Smooth muscle cell (in vitro differentiated cells): Measurements from ENCODE around the gene CAMTA1. TPM values are rescaled to one million over a fixed set of nuclear protein-coding genes. Genes with fewer than 3 reads are reported as not detected.

Experiments used
- DNase-seq: peaks from one replicate; lab custom pipeline; 2025; ENCODE audit not compliant: unreplicated experiment; lab: John Stamatoyannopoulos, UW
- H2AFZ ChIP-seq: fragments of 200-600 bp; sonication (generic); 2 replicates; pipeline ENCODE4 v1.6.0; 2016; ENCODE audit warnings: antibody characterized with exemption, low read depth, mild to moderate bottlenecking
- H3F3A ChIP-seq: fragments of 200-600 bp; sonication (generic); 2 replicates; pipeline ENCODE4 v1.6.0; 2017; ENCODE audit warnings: antibody characterized with exemption, low read depth
- H3K27ac ChIP-seq: fragments of 200-600 bp; sonication (generic); 2 replicates; pipeline ENCODE4 v1.5.1; 2016; ENCODE audit warnings: low read depth, mild to moderate bottlenecking
- H3K27me3 ChIP-seq: fragments of 200-600 bp; sonication (generic); 2 replicates; pipeline ENCODE4 v1.6.1; 2016; ENCODE audit warnings: low read depth, mild to moderate bottlenecking
- H3K36me3 ChIP-seq: fragments of 200-600 bp; sonication (generic); 2 replicates; pipeline ENCODE4 v1.5.1; 2016; ENCODE audit warnings: low read depth
- H3K4me1 ChIP-seq: fragments of 200-600 bp; sonication (generic); 2 replicates; pipeline ENCODE4 v1.5.1; 2016; ENCODE audit warnings: low read depth
- H3K4me2 ChIP-seq: fragments of 200-600 bp; sonication (generic); 2 replicates; pipeline ENCODE4 v1.6.0; 2016; ENCODE audit warnings: mild to moderate bottlenecking
- H3K4me3 ChIP-seq: fragments of 200-600 bp; sonication (generic); 2 replicates; pipeline ENCODE4 v1.5.1; 2016; ENCODE audit warnings: mild to moderate bottlenecking
- H3K79me2 ChIP-seq: fragments of 200-600 bp; sonication (generic); 2 replicates; pipeline ENCODE4 v1.6.0; 2016; ENCODE audit warnings: low read depth, mild to moderate bottlenecking
- H3K9ac ChIP-seq: fragments of 200-600 bp; sonication (generic); 2 replicates; pipeline ENCODE4 v1.6.0; 2016; ENCODE audit warnings: low read depth
- H3K9me3 ChIP-seq: fragments of 200-600 bp; sonication (generic); replicated peaks from 2 replicates; pipeline ENCODE4 v1.5.1; 2016; ENCODE audit warnings: low read depth
- H4K20me1 ChIP-seq: fragments of 200-600 bp; sonication (generic); 2 replicates; pipeline ENCODE4 v1.6.0; 2016; ENCODE audit warnings: low read depth
- CTCF ChIP-seq: fragments of 200-600 bp; sonication (generic); IDR thresholded peaks from 2 replicates; pipeline ENCODE4 v1.5.1; 2017; ENCODE audit warnings: borderline replicate concordance, mild to moderate bottlenecking, antibody characterized with exemption; ENCODE audit not compliant: insufficient read depth, poor library complexity, severe bottlenecking
- WGBS: methylation state at CpG from one replicate; pipeline ENCODE4 v1.1.7; 2016; ENCODE audit warnings: low lambda C conversion rate; 5-methylcytosine and 5-hydroxymethylcytosine counted together
- polyA plus RNA-seq: library from polyadenylated mRNA; unstranded; fragments of >200 nt; fragmentation: Nextera tagmentation; extraction: Ambion mirVana; gene quantifications from 2 replicates; pipeline ENCODE4 v1.2.1, GENCODE V29; 2016
- total RNA-seq: library from RNA; depleted of rRNA; stranded (reverse); fragments of >200 nt; gene quantifications from 2 replicates; pipeline ENCODE4 v1.2.3, GENCODE V29; 2014

CAMTA1 gene
- total and polyA plus RNA-seq, 2 experiments from 2014 or later: 139 to 145 TPM

GRCh38 chr1:7642781-7643529 lies 857.7 kb downstream of the CAMTA1 start:
- no peaks in the 10 kb centered on the region for H3K79me2 ChIP-seq
- H3K36me3 ChIP-seq: no peaks in the 10 kb centered on the region
- H3K9ac ChIP-seq: no peak overlapping the region
- H3K4me3 ChIP-seq: no peak overlapping the region
- peaks cover 6% of the 10 kb centered on the region for H3F3A ChIP-seq
- DNase-seq: no peak
- 59% methylated on average over 3 of the region's 3 CpGs for WGBS
- no peaks in the 10 kb centered on the region for H3K9me3 ChIP-seq
- H3K4me2 ChIP-seq: peak overlapping the region; percentile 25
- H3K4me1 ChIP-seq: peaks cover 7% of the 10 kb centered on the region
- H2AFZ ChIP-seq: no peak overlapping the region
- H4K20me1 ChIP-seq: no peaks in the 10 kb centered on the region
- no peaks in the 10 kb centered on the region for H3K27me3 ChIP-seq
- TF ChIP-seq CTCF: no peak
- H3K27ac ChIP-seq: peak overlapping the region; percentile 71

GRCh38 chr1:7643530-7643929 lies 858.3 kb downstream of the CAMTA1 start:
- Histone ChIP-seq H3K9me3 (no peaks in the 10 kb centered on the region), H3K27ac (peak overlapping the region; percentile 71), H3K79me2 (no peaks in the 10 kb centered on the region), H3F3A (peaks cover 6% of the 10 kb centered on the region), H3K27me3 (no peaks in the 10 kb centered on the region), H3K36me3 (no peaks in the 10 kb centered on the region), H3K4me3 (no peak overlapping the region), H3K4me1 (peaks cover 7% of the 10 kb centered on the region), H2AFZ (no peak overlapping the region), H3K4me2 (peak overlapping the region; percentile 25), H4K20me1 (no peaks in the 10 kb centered on the region), H3K9ac (no peak overlapping the region)
- DNase-seq: no peak
- TF ChIP-seq CTCF: no peak
- 59% methylated on average over 11 of the region's 11 CpGs for WGBS

- no peaks in the 10 kb centered on the region for H4K20me1 ChIP-seq
- no peaks in the 10 kb centered on the region for H3K27me3 ChIP-seq
- H3K79me2 ChIP-seq: no peaks in the 10 kb centered on the region
- H3K9me3 ChIP-seq: no peaks in the 10 kb centered on the region
- no peak overlapping the region for H3K9ac ChIP-seq
- no peak overlapping the region for H3K4me2 ChIP-seq
- H2AFZ ChIP-seq: no peak overlapping the region
- 82% methylated on average over 3 of the region's 3 CpGs for WGBS
- no peak overlapping the region for H3K4me3 ChIP-seq
- no peak for TF ChIP-seq CTCF
- peaks cover 7% of the 10 kb centered on the region for H3K4me1 ChIP-seq
- H3K27ac ChIP-seq: peak overlapping the region; percentile 71
- H3F3A ChIP-seq: peaks cover 6% of the 10 kb centered on the region
- no peaks in the 10 kb centered on the region for H3K36me3 ChIP-seq
- no peak for DNase-seq
Observed at GRCh38 chr1:7644086-7644485, 858.8 kb downstream of the CAMTA1 start.
